ENCODE results near the gene RASSF8. TPM values are rescaled to one million over a fixed set of nuclear protein-coding genes. Genes with fewer than 3 reads are reported as not detected.

Gene RASSF8
- total RNA-seq, 3 donors from 2014 or later: 3.2 to 109 (median 8.0) TPM

DNA sequence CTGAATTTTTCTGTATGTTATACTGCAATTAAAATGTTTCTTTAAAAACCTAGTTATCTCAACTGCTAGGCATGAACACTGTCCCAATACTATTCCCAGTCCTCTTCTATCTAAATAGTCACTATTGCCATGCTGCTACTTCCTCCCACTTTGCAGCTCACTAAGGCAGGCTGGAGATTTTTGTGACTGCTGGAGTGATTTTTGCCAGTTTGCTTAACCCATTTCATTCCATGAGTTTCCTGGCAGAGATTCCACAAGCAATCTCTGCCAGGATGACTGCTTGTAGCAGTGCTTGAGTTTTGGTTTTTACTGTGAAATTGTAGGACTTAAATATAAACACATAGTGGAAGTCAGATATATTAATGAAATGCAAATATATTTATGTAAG, 85.5 kb downstream of the RASSF8 start:
- intact Hi-C loops (cut with DNase I, micrococcal nuclease): no loop called here
- H3K4me1 ChIP-seq (ENCODE audit: low read depth): no peaks in the 10 kb centered on the region
- DNase-seq: no peak

DNA sequence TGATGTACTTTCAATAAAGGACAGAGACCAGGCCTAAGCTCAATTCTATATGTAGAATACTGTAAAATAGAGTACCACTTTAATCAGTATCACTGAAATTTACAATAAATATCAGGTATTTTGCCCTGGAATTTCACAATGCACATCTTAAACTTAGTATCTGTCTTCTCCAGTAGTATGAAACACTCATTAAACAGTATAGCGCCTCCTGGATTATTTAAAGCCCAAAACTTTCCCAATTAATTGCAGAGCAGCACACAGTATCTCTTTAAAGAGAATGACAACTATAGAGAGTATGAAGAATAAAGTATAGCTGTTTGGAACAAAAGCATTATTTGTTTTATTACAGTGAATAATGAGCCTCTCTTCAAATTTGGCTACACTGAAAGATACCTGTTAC, 86.1 kb downstream of the RASSF8 start:
- Histone ChIP-seq H3K4me1 (ENCODE audit: low read depth) (no peaks in the 10 kb centered on the region), H3K4me3 (no peak overlapping the region), H3K36me3 (ENCODE audit: low read depth) (no peaks in the 10 kb centered on the region), H3K9me3 (no peaks in the 10 kb centered on the region)
- TF ChIP-seq, protein P1, sequence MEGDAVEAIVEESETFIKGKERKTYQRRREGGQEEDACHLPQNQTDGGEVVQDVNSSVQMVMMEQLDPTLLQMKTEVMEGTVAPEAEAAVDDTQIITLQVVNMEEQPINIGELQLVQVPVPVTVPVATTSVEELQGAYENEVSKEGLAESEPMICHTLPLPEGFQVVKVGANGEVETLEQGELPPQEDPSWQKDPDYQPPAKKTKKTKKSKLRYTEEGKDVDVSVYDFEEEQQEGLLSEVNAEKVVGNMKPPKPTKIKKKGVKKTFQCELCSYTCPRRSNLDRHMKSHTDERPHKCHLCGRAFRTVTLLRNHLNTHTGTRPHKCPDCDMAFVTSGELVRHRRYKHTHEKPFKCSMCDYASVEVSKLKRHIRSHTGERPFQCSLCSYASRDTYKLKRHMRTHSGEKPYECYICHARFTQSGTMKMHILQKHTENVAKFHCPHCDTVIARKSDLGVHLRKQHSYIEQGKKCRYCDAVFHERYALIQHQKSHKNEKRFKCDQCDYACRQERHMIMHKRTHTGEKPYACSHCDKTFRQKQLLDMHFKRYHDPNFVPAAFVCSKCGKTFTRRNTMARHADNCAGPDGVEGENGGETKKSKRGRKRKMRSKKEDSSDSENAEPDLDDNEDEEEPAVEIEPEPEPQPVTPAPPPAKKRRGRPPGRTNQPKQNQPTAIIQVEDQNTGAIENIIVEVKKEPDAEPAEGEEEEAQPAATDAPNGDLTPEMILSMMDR (IDR thresholded peaks at IDR 0.05): no peak
- DNase-seq (no peak), ATAC-seq (no peak)
- intact Hi-C loops (cut with DNase I, micrococcal nuclease): no loop called here

More for the DNA sequence above, 85.5 kb downstream of the RASSF8 start:
- ATAC-seq: no peak
- TF ChIP-seq, protein P1 (IDR thresholded peaks at IDR 0.05): no peak
- H3K4me3 ChIP-seq: no peak overlapping the region
- H3K9me3 ChIP-seq: no peaks in the 10 kb centered on the region
- no peaks in the 10 kb centered on the region for H3K36me3 ChIP-seq (ENCODE audit: low read depth)

DNA sequence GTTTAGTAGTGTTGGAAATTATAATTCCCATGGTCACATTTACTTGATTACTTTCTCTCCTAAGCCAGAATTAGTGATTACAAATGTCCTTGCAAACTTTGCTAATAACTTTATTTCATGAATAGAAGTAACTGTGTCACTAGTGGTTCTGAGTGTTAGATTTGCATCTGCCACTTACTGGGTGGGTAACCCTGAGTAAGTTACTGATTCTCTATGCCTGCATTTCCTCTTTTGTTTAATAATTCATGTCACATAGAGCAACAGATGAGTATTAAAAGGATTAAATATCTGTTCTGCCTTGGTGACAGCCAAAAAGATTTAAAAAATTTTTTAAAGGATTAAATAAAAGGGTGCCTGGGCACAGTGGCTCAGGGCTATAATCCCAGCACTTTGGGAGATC, 87.7 kb downstream of the RASSF8 start:
- intact Hi-C loops (cut with DNase I, micrococcal nuclease): no loop called here
- no peak for DNase-seq
- no peak for ATAC-seq
- H3K36me3 ChIP-seq (ENCODE audit: low read depth): no peaks in the 10 kb centered on the region
- TF ChIP-seq, protein P1 (IDR thresholded peaks at IDR 0.05): no peak
- H3K4me1 ChIP-seq (ENCODE audit: low read depth): no peaks in the 10 kb centered on the region
- no peak overlapping the region for H3K4me3 ChIP-seq
- no peaks in the 10 kb centered on the region for H3K9me3 ChIP-seq

DNA sequence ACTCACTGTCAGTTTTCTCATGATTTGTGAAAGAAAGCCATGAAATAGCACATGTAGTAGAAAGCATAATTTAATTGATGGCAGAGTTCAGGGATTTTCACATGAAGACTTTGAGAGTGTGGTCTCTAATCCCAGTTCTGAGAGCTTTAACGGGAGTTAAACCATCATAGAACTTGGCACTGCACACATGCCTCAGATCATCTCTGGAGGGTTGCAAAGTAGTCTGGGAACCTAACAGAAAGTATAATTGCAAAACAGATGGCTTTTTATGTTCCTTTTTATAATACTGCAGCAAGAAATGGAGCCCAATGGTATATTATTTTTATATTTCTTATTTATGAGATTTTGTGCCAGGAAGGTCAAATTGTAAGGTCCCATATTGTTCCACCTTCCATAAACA, 88.4 kb downstream of the RASSF8 start:
- TF ChIP-seq, protein P1 (IDR thresholded peaks at IDR 0.05): no peak
- no peak for ATAC-seq
- no peak for DNase-seq
- Histone ChIP-seq H3K4me3 (no peak overlapping the region), H3K4me1 (ENCODE audit: low read depth) (no peaks in the 10 kb centered on the region), H3K9me3 (no peaks in the 10 kb centered on the region), H3K36me3 (ENCODE audit: low read depth) (no peaks in the 10 kb centered on the region)
- intact Hi-C loops (cut with DNase I, micrococcal nuclease): no loop called here

DNA sequence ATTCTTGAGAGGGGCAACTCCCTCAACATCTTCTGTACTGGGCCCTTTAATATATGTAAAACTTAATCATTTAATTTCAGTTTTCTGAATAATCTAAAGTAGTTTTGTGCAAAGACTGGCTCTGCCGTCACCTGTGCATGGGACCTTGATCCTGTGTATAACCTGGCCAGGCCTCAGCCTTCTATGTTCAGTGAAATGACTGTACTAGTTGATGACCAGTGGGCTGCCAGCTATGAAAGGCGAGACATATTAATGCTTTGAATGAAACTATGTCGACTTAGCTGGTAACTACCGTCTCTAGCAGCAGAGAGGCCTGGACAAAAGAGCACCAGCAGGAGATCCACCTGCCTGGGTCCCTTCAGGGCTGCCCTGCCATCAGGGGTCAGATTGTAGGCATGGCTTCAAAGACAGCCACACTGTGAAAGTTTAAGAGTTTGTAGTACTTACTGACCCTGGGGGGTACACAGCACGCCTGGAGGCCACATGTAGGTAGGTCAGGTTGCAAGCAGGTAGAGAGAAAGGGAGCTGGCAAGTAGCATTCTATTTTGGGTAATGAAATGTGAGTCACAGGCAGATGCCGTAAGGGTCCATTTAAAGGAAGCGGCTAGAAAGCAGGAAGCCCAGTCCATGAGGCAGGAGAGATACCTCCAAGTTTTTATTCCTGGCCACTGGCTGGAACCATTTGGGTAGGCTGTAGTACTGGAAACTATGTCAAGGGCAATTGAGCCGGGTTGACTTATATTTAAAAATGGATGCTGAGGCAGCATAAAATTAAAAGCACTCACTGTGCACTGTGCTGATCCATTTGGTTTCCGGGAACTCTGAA, 89.1 kb downstream of the RASSF8 start:
- DNase-seq: no peak
- intact Hi-C loops (cut with DNase I, micrococcal nuclease): no loop called here

More for the DNA sequence above, 89.1 kb downstream of the RASSF8 start:
- TF ChIP-seq, protein P1 (IDR thresholded peaks at IDR 0.05): no peak
- ATAC-seq: no peak
- Histone ChIP-seq H3K9me3 (no peaks in the 10 kb centered on the region), H3K4me3 (no peak overlapping the region), H3K36me3 (ENCODE audit: low read depth) (no peaks in the 10 kb centered on the region), H3K4me1 (ENCODE audit: low read depth) (no peaks in the 10 kb centered on the region)
